Tibial nerve (tissue), 3 donors: Measurements from ENCODE around the gene ZP1.

Experiments used
- POLR2A ChIP-seq, 2 donors: fragments of 450-650 bp; IDR thresholded peaks; one replicate each; pipeline ENCODE4 v1.6.1; 2017; ENCODE audit warnings: antibody characterized with exemption in 2 of 2, mild to moderate bottlenecking in 2 of 2, moderate library complexity in 2 of 2
- TF ChIP-seq, protein P1 (sequence below), 5 experiments: fragments of 200-600 bp in 3 of 5; fragments of 450-650 bp in 2 of 5; sonication (generic) in 3 of 5; IDR thresholded peaks; one replicate each; pipeline ENCODE4 v1.5.1; 2016 to 2019; ENCODE audit warnings: antibody characterized with exemption in 5 of 5, mild to moderate bottlenecking in 3 of 5, moderate library complexity in 2 of 5

DNA sequence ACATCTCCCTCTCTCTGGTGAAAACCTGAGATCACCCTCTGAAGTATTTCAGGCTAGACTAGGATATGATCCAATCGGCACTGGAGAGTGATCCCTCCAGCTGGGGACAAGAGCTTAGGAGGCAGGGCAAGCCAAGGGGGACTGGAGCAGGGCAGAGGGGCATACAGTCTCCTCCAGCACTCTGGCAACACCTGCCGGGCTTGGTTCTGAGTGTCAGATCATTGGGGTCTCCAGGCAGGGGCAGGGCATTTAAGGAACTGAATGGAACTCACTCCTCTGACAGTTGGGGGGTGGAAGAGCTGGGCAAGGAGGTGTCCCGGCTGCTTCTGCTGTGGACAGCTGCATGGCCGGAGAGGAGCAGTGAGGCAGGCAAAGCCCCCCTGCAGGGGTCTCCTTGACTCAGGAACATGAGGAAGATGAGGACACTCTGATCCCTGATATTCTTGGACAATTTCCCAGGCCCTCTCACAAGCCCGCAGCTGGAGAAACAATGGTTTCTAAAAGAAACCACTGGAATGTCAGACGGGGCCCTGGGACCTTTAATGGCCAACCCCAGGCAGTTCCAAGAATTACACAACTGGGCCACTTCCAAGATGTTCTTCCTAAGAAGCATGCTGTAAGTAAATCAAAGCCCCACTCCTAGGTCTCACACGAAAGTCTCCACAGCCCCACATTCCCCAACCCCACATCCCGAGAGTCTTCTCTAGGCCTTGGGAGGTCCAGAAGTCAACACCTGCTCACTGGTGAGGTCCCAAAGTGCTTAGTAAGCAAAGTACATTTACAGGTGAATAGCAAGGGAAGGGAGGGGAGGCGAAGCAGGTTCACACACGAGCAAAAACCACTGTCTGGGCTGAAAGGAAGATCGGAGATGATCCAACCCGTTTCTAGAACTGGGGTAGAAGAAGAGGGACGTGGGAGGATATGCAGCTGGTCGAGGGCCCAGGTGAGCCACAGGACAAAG is 26.6 kb upstream of the ZP1 start:
- TF ChIP-seq, protein P1, sequence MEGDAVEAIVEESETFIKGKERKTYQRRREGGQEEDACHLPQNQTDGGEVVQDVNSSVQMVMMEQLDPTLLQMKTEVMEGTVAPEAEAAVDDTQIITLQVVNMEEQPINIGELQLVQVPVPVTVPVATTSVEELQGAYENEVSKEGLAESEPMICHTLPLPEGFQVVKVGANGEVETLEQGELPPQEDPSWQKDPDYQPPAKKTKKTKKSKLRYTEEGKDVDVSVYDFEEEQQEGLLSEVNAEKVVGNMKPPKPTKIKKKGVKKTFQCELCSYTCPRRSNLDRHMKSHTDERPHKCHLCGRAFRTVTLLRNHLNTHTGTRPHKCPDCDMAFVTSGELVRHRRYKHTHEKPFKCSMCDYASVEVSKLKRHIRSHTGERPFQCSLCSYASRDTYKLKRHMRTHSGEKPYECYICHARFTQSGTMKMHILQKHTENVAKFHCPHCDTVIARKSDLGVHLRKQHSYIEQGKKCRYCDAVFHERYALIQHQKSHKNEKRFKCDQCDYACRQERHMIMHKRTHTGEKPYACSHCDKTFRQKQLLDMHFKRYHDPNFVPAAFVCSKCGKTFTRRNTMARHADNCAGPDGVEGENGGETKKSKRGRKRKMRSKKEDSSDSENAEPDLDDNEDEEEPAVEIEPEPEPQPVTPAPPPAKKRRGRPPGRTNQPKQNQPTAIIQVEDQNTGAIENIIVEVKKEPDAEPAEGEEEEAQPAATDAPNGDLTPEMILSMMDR (IDR thresholded peaks at IDR 0.05) = no peak
- no peak for TF ChIP-seq POLR2A (IDR thresholded peaks at IDR 0.05)
